Osteoblast (primary cell): ENCODE measurements around the gene SCN10A. TPM values are rescaled to one million over a fixed set of nuclear protein-coding genes. Genes with fewer than 3 reads are reported as not detected.

Experiments used
- DNase-seq: peaks from one replicate; pipeline ENCODE4 v3.0.0; 2011; ENCODE audit warnings: low spot score, mixed read lengths; ENCODE audit not compliant: insufficient read length; ENCODE audit errors: missing footprints
- H2AFZ ChIP-seq: 2 replicates; pipeline ENCODE4 v1.6.0; 2011; ENCODE audit warnings: mild to moderate bottlenecking, low read length
- H3K27ac ChIP-seq: 2 replicates; pipeline ENCODE4 v1.5.1; 2011; ENCODE audit warnings: mild to moderate bottlenecking, low read depth, low read length, moderate library complexity
- H3K27me3 ChIP-seq: 2 replicates; pipeline ENCODE4 v1.6.0; 2012; ENCODE audit warnings: mild to moderate bottlenecking, control low read depth, inconsistent platforms, low read length, moderate library complexity; ENCODE audit not compliant: insufficient read depth
- H3K36me3 ChIP-seq: 2 replicates; pipeline ENCODE4 v1.5.1; 2011; ENCODE audit warnings: mild to moderate bottlenecking, low read length, control low read depth, moderate library complexity; ENCODE audit not compliant: insufficient read depth
- H3K4me1 ChIP-seq: 2 replicates; pipeline ENCODE4 v1.5.1; 2011; ENCODE audit warnings: mild to moderate bottlenecking, low read length, control low read depth, moderate library complexity; ENCODE audit not compliant: insufficient read depth
- H3K4me2 ChIP-seq: 2 replicates; pipeline ENCODE4 v1.6.0; 2011; ENCODE audit warnings: mild to moderate bottlenecking, low read length; ENCODE audit not compliant: insufficient read depth
- H3K4me3 ChIP-seq: fragments of 200-600 bp; sonication (generic); 3 replicates; pipeline ENCODE4 v1.5.1; 2012; ENCODE audit warnings: mild to moderate bottlenecking, low read length, inconsistent platforms; ENCODE audit not compliant: insufficient read depth
- H3K79me2 ChIP-seq: 2 replicates; pipeline ENCODE4 v1.6.0; 2012; ENCODE audit warnings: mild to moderate bottlenecking, low read length, control low read depth, inconsistent platforms; ENCODE audit not compliant: insufficient read depth
- H3K9me3 ChIP-seq: 2 replicates; pipeline ENCODE4 v1.5.1; 2011; ENCODE audit warnings: low read depth, low read length, control low read depth
- H4K20me1 ChIP-seq: 2 replicates; pipeline ENCODE4 v1.6.0; 2012; ENCODE audit warnings: mild to moderate bottlenecking, low read length, control low read depth; ENCODE audit not compliant: insufficient read depth
- CTCF ChIP-seq: IDR thresholded peaks from 2 replicates; pipeline ENCODE4 v1.5.1; 2011; ENCODE audit warnings: mild to moderate bottlenecking, low read depth, low read length, moderate library complexity; ENCODE audit errors: extremely low read depth
- total RNA-seq: library from RNA; depleted of rRNA; stranded (reverse); fragments of >200 nt; gene quantifications from 2 replicates; pipeline ENCODE4 v1.2.3, GENCODE V29; 2012

SCN10A gene
- total RNA-seq, 1 donor: not detected

- Histone ChIP-seq H3K9me3 (no peaks in the 10 kb centered on the region), H2AFZ (no peak overlapping the region), H3K27ac (no peak overlapping the region), H3K4me1 (peaks cover 18% of the 10 kb centered on the region), H3K36me3 (no peaks in the 10 kb centered on the region), H3K79me2 (no peaks in the 10 kb centered on the region), H4K20me1 (no peaks in the 10 kb centered on the region), H3K4me3 (no peak overlapping the region), H3K4me2 (no peak overlapping the region), H3K27me3 (peaks cover 4% of the 10 kb centered on the region)
- no peak for DNase-seq
- no peak for TF ChIP-seq CTCF
Measured at GRCh38 chr3:38827791-38828190, 11.8 kb upstream of the SCN10A start.

- no peak for DNase-seq
- H3K4me3 ChIP-seq: no peak overlapping the region
- H3K79me2 ChIP-seq: no peaks in the 10 kb centered on the region
- H3K4me2 ChIP-seq: no peak overlapping the region
- no peaks in the 10 kb centered on the region for H3K36me3 ChIP-seq
- no peaks in the 10 kb centered on the region for H3K9me3 ChIP-seq
- H3K27me3 ChIP-seq: peaks cover 10% of the 10 kb centered on the region
- H3K4me1 ChIP-seq: peaks cover 18% of the 10 kb centered on the region
- H2AFZ ChIP-seq: no peak overlapping the region
- TF ChIP-seq CTCF: no peak
- no peaks in the 10 kb centered on the region for H4K20me1 ChIP-seq
- H3K27ac ChIP-seq: no peak overlapping the region
Measured at GRCh38 chr3:38826001-38826400, 10.0 kb upstream of the SCN10A start.

GRCh38 chr3:38824349-38824748 lies 8.3 kb upstream of the SCN10A start:
- TF ChIP-seq CTCF: no peak
- no peak overlapping the region for H2AFZ ChIP-seq
- no peaks in the 10 kb centered on the region for H3K9me3 ChIP-seq
- H3K4me2 ChIP-seq: no peak overlapping the region
- H3K4me1 ChIP-seq: peaks cover 10% of the 10 kb centered on the region
- H3K4me3 ChIP-seq: no peak overlapping the region
- H4K20me1 ChIP-seq: no peaks in the 10 kb centered on the region
- H3K27ac ChIP-seq: no peak overlapping the region
- peaks cover 11% of the 10 kb centered on the region for H3K27me3 ChIP-seq
- DNase-seq: no peak
- H3K79me2 ChIP-seq: no peaks in the 10 kb centered on the region
- no peaks in the 10 kb centered on the region for H3K36me3 ChIP-seq

- Histone ChIP-seq H3K4me2 (no peak overlapping the region), H4K20me1 (no peaks in the 10 kb centered on the region), H3K9me3 (no peaks in the 10 kb centered on the region), H3K27me3 (peaks cover 11% of the 10 kb centered on the region), H3K79me2 (no peaks in the 10 kb centered on the region), H3K27ac (no peak overlapping the region), H2AFZ (no peak overlapping the region), H3K4me3 (no peak overlapping the region), H3K36me3 (no peaks in the 10 kb centered on the region), H3K4me1 (peaks cover 3% of the 10 kb centered on the region)
- no peak for TF ChIP-seq CTCF
- DNase-seq: no peak
Measured at GRCh38 chr3:38823722-38824121, 7.7 kb upstream of the SCN10A start.
